B cell (primary cell): ENCODE data around the gene ACTRT3.

ENCODE experiments used
- EZH2 ChIP-seq: IDR thresholded peaks from 2 replicates; pipeline ENCODE4 v1.6.1; 2012; ENCODE audit warnings: borderline replicate concordance, low read depth, mild to moderate bottlenecking, moderate library complexity, low read length; ENCODE audit not compliant: insufficient read depth, poor library complexity, severe bottlenecking
- TF ChIP-seq, protein P1 (sequence below): fragments of 200-600 bp; IDR thresholded peaks from one replicate; pipeline ENCODE4 v1.8.0; 2022; ENCODE audit warnings: antibody characterized with exemption, mild to moderate bottlenecking

DNA sequence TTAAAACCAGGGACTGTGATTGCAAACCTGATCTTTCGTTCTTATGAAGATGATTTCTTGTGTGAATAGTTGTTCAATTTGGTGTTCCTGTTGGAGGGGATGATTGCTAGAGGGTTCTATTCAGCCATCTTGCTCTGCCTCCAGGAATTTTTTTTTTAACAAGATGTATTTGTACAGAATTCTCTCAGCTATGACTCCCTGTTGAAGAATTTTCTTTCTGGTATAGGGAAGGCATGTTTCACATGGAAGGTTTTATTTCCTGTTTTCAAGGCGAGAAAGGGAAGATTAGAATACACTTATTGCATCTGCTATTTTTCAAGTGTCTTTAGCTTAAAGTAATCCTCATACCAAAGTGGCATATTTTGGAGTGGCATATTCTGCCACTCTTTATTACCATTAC lies 49.0 kb upstream of the ACTRT3 start:
- TF ChIP-seq, protein P1, sequence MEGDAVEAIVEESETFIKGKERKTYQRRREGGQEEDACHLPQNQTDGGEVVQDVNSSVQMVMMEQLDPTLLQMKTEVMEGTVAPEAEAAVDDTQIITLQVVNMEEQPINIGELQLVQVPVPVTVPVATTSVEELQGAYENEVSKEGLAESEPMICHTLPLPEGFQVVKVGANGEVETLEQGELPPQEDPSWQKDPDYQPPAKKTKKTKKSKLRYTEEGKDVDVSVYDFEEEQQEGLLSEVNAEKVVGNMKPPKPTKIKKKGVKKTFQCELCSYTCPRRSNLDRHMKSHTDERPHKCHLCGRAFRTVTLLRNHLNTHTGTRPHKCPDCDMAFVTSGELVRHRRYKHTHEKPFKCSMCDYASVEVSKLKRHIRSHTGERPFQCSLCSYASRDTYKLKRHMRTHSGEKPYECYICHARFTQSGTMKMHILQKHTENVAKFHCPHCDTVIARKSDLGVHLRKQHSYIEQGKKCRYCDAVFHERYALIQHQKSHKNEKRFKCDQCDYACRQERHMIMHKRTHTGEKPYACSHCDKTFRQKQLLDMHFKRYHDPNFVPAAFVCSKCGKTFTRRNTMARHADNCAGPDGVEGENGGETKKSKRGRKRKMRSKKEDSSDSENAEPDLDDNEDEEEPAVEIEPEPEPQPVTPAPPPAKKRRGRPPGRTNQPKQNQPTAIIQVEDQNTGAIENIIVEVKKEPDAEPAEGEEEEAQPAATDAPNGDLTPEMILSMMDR, result no peak
- no peak for TF ChIP-seq EZH2
